Frontal cortex (tissue), 4 donors: ENCODE data around the gene SIRT2. TPM values are rescaled to one million over a fixed set of nuclear protein-coding genes. Genes with fewer than 3 reads are reported as not detected.

Source experiments
- DNase-seq, 2 donors: peaks; one replicate each; pipeline ENCODE4 v3.0.0; 2012; ENCODE audit warnings: low spot score in 2 of 2
- FAIRE-seq: peaks from 2 replicates; lab custom pipeline; 2012; peaks lifted over from hg19 to GRCh38; lab: Jason Lieb, UNC
- total RNA-seq: library from RNA; depleted of rRNA; stranded (reverse); fragments of >200 nt; gene quantifications from one replicate; pipeline ENCODE4 v1.2.3, GENCODE V29; 2014
- donor health status: control.
- donor health status: control.
- donor health status: control.

SIRT2 gene
- total RNA-seq, 1 donor from 2014 or later: 56.7 TPM

DNA sequence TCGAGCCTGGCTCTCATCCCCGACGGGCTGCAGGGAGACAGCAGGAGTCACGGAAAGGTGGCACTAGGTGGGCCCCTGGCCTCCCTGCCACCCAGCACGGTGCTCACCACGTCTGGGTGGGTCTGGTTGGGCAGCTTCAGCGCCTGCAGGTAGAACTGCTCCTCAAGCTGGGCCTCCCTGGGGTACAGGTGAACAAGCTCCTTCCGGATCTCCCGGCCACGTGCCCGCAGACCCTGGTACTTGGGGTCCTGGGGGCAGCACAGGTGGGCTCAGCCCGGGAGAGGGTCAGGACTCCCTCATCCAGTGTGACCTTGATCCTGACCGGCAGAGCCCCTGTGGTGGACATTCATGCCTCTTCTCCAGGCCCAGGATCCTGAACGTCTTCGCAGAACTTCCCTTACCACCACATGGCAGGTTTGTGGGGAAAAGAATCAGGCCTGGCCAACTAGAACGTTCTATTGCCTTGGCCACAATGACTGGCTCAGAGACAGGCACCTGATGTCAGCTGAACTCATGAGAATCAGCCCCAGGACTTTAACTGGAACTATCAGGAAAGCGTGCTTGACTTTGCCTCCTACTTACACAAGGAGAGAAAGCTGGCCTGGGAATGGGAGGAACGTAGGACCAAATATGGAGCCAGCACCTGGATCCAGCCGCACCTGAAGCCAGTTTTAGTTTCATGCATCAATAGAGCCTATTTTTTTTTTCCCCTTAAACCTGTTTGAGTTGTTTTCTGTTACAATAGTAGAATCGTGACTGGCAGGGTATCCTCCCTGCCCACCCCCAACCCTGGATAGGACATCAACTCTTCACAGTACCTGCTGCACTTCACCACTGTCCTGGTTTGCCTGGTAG is 22.2 kb upstream of the SIRT2 start:
- FAIRE-seq: no peak
- no peak for DNase-seq

DNA sequence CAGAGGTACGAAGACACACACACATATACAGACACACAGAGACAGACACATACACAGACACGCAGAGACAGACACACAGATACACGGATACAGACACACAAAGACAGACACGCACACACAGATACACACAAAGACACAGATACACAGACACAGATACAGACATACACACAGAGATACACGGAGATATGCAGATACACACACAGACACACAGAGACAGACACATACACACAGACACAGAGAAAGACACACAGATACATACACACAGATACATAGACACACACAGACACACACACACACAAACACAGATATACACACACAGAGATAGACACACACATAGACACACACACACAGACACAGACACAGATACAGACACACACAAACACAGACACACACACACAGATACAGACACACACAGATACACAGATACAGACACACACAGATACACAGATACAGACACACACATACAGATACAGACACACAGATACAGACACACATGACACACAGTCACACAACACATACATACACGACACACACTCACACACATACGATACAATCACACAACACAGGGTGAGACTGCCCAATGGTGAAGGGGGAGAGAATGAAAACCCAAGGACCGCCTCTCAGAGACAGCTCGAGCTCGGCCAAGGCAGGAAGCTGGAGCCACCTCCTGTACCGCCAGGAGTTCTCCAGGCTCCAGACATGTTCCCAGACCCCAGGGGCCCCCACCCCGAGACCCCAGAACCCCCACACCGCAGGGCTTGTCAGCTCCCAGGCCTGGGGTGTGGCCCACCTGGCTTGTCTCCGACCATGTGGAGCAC is 21.4 kb upstream of the SIRT2 start:
- DNase-seq (no peak), FAIRE-seq (no peak)

- no peak for FAIRE-seq
- no peak for DNase-seq
These were observed 20.6 kb upstream of the SIRT2 start for GRCh38 chr19:38919837-38920601.

- no peak for FAIRE-seq
These were observed 19.1 kb upstream of the SIRT2 start for GRCh38 chr19:38918526-38918925.

GRCh38 chr19:38917921-38918491 is 18.6 kb upstream of the SIRT2 start:
- FAIRE-seq (no peak), DNase-seq (no peak)

More at GRCh38 chr19:38918526-38918925, 19.1 kb upstream of the SIRT2 start:
- DNase-seq: no peak

GRCh38 chr19:38917516-38917915 is 18.1 kb upstream of the SIRT2 start:
- no peak for FAIRE-seq
- DNase-seq: no peak

DNA sequence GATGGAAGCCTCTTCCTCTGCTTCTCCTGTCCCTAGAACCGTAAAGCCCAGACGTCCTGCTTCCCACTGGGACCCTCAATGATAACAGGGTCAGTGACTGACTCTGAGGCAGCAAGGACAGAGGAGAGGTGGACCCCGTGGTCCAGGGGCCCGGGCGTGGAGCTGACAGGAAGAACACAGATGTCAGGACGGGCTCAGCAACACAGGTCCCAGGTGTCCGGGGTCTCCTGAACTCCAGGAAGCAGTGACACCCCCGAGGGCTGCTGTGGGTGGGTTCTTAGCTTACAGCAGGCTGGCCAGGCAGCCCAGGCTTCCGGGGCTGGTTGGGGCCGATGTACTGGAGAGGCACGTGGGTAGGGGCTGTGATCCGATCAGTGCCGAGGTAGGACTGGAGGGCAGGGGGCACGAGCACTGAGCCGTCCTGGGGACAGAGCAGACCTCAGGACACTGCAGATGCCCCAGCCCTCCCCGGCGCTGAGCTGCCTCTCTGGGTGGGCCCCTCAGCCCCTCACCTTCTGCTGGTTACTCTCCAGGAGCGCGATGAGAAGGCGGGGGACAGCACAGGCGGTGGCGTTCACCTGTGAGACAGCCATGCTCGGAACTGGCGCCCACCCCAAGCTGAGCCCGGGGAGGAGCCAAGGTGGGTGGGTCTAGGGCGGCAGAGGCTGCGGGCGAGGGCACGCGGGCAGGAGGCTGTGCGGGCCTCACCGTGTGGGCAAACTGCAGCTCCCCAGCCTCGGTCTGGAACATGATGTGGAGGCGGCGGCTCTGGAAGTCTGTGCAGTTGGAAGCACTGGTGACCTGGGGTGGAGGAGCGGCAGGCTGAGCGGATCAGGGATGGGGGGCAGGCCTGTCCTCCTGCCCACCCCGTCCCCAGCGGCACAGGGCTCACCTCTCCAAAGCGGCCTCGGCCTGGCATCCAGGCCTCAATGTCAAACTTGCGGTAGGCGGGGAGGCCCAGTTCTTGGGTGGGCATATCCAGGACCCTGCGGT is 16.2 kb upstream of the SIRT2 start:
- DNase-seq (no peak), FAIRE-seq (no peak)

DNA sequence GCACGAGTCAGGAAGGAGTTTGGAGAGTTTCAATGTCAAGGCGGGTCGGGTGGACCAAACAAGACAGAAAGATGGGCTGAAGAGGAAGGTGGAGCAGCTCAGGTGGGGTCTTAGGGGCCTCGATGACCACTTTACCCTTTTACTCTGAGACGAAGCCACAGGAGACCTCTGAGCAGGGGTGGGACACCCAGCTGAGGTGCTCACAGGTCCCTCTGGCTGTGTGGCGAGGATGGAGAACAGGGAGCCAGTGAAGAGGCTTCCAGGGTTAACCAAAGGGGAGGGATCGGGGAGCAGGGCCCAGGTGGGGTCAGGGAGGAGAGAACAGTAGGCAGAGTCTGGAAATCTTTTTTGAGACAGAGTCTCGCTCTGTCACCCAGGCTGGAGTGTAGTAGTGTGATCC is 14.5 kb upstream of the SIRT2 start:
- no peak for DNase-seq
- no peak for FAIRE-seq

GRCh38 chr19:38912600-38913514 is 13.4 kb upstream of the SIRT2 start:
- FAIRE-seq (no peak), DNase-seq (no peak)

DNA sequence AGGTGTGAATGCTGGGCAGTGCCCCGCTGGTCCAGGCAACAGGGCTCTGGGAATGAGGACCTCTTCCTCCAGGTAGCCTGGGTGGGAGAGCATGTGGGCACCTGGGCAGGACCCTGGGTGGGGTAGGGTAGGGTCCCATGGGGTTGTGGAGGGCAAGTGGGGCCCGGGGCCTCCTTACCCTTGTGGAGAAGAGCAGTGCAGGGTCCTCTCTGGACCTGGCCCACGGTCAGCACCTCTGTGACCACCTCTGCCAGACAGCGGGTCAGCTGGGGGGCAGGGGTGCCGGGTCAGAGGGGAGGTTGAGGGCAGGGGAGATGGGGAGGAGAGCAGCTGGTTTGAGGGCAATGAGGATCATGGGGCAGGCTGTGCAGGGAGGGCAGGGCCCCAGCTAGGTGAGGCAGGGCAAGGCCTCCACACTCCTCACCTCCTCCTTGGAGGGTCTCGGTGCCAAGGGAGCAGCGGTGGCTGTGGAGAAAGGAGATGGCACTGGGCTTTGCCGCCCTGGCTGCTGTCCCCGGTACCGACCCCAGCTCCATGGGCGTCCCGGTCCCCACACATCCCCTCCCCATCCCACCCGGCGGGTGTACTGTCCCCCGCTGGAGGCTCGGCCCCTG is 12.1 kb upstream of the SIRT2 start:
- DNase-seq (no peak), FAIRE-seq (no peak)

DNA sequence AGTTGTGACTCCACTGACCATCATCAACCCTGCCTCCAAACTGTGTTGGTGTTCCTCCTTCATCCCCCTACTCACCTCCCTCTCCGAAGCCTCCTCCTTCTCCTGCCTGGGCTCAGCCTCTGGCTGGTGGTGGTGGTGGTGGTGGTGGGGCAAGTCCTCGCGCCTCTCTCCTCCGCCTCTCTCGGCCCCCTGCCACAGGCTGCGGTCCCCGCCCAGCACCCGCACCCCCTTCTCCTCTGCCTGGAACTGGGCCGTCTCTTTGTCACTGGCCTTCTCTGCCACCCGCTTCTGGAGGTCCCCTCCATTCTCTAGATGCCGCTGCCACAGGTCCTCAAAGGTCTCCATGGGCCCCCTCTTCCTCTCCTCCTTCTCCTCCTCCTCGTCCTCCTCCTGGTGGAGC is 11.1 kb upstream of the SIRT2 start:
- FAIRE-seq: no peak
- DNase-seq: no peak

- no peak for DNase-seq
- FAIRE-seq: no peak
These were observed 9.5 kb upstream of the SIRT2 start for GRCh38 chr19:38908911-38909310.

DNA sequence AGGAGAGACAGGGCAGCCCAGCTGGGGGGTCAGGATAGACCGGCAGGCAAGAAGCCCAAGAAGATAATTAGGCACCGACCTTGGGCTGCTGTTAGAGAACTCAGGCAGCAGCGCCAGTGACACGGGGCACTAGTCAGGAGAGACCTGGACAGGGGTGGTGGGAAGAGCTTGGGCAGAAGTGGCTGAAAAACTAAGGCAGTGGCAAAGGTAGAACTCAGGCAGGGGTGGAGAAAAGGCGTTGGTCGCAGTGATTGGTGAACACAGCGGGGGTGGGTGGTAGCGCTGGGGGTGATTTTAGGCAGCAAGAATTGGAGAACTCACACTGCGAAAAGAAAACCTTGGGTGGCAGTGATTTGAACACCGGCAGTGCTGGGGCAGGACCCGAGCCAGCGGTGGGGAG is 8.3 kb upstream of the SIRT2 start:
- DNase-seq: no peak
- FAIRE-seq: no peak

DNA sequence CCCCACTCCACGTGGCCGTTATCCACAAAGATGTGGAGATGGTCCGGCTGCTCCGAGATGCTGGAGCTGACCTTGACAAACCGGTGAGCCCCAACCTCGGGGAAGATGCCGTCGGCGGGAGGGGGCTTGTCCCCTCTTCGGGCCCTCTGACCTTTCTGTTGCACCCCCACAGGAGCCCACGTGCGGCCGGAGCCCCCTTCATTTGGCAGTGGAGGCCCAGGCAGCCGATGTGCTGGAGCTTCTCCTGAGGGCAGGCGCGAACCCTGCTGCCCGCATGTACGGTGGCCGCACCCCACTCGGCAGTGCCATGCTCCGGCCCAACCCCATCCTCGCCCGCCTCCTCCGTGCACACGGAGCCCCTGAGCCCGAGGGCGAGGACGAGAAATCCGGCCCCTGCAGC is 7.8 kb upstream of the SIRT2 start:
- DNase-seq (no peak), FAIRE-seq (no peak)

GRCh38 chr19:38905620-38906019 is 6.2 kb upstream of the SIRT2 start:
- no peak for FAIRE-seq

GRCh38 chr19:38904581-38905539 is 5.4 kb upstream of the SIRT2 start:
- DNase-seq (no peak), FAIRE-seq (no peak)

More at GRCh38 chr19:38905620-38906019, 6.2 kb upstream of the SIRT2 start:
- no peak for DNase-seq
